Measurements from ENCODE around the gene CCDC61.

- no peak for TF ChIP-seq CTCF (IDR thresholded peaks at IDR 0.05)
- TF ChIP-seq POLR2A (IDR thresholded peaks at IDR 0.05) = no peak
Measured at GRCh38 chr19:46014941-46015686, 19.8 kb downstream of the CCDC61 start.

All from Peyer's patch (tissue), 4 donors.